ENCODE data around the gene C17orf113. TPM values are rescaled to one million over a fixed set of nuclear protein-coding genes. Genes with fewer than 3 reads are reported as not detected.

Gene C17orf113
- total RNA-seq (0.27 TPM), polyA plus RNA-seq (under 1 TPM; 0.09 to 0.46 (median 0.38) TPM)

- peak; percentile 72 to 75 for ATAC-seq (ENCODE audit: low read depth in 2 of 2)
- Mint-ChIP-seq H3K36me3 (no peaks in the 10 kb centered on the region), H3K9me3 (peaks cover 0 to 5% (median 0%) of the 10 kb centered on the region in 7 donors), H3K4me3 (peak within 1 kb of the TSS; percentile 85 to 92 (median 87)), H3K4me1 (peaks cover 0 to 11% (median 3%) of the 10 kb centered on the region in 4 donors), H3K27me3 (peaks cover 55% of the 10 kb centered on the region), H3K27ac (peak within 1 kb of the TSS in 2 of 3 donors; percentile 59 to 86)
- DNase-seq = peak; percentile 27 to 35 (median 35)
- Histone ChIP-seq H3K4me3 (ENCODE audit: low read depth, low read length) (peak within 1 kb of the TSS; percentile 13), H3K27me3 (ENCODE audit: control insufficient read depth, insufficient read depth, low read length) (peaks cover 11% of the 10 kb centered on the region), H3K4me1 (ENCODE audit: control insufficient read depth, insufficient read depth, low read length, poor library complexity, severe bottlenecking) (peaks cover 11% of the 10 kb centered on the region), H3K9me3 (ENCODE audit: control insufficient read depth in 2 of 2, low read length in 2 of 2) (no peaks in the 10 kb centered on the region), H3K36me3 (ENCODE audit: control insufficient read depth, insufficient read depth, low read length) (no peaks in the 10 kb centered on the region), H3K27ac (ENCODE audit: insufficient read depth, low read length, poor library complexity, severe bottlenecking) (no peak within 1 kb of the TSS)
These were observed at the start of gene C17orf113 for GRCh38 chr17:42050393-42051012. TSS of gene C17orf113 (minus strand) at chr17:42050601. CDS start at chr17:42043376, 7,225 bp downstream.

DNA sequence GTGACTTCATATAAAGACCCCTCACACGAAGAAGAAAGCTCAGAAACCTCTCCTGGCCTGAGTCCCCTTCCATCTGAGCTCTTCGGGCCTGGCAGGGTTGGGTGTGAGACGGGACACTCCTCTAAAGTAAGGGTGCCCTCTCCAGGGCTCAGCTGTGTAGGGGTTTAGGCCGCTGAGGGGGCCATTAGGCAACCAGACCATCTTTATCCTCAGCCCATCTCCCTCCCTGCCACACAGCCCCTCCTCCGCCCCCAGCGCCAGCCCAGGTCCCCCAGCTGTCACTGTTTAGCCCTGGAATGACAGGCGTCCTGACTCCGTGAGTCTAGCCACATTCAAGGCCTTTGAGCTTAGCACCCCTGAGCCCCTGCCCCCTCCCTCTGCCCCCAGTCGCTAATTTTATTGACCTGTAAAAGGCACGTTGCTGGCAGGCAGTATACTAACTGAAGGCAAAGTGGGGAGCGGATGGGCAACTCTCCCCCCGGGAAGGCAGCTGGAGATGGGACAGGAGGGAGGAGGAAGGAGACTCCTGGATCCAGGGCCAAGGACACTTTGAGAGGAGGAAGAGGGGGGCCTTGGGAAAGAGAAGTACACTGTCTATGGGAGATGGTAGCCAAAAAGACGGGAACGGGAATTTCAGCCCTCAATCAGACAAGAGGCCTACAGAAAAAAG, 48.5 kb upstream of the C17orf113 start:
- Mint-ChIP-seq H3K27ac (no peak overlapping the region), H3K4me3 (no peak overlapping the region), H3K9me3 (no peaks in the 10 kb centered on the region), H3K4me1 (peaks cover 0 to 12% (median under 1%) of the 10 kb centered on the region in 4 donors), H3K36me3 (peaks cover 4% of the 10 kb centered on the region), H3K27me3 (peaks cover 24% of the 10 kb centered on the region)
- peaks cover 5% of the 10 kb centered on the region for H3K27me3 ChIP-seq (ENCODE audit: control insufficient read depth, insufficient read depth, low read length)
- H3K4me3 ChIP-seq (ENCODE audit: low read depth, low read length) = no peak overlapping the region
- H3K9me3 ChIP-seq (ENCODE audit: control insufficient read depth in 2 of 2, low read length in 2 of 2) = no peaks in the 10 kb centered on the region
- no peak for ATAC-seq (ENCODE audit: low read depth in 2 of 2)
- no peak for DNase-seq
- no peak overlapping the region for H3K27ac ChIP-seq (ENCODE audit: insufficient read depth, low read length, poor library complexity, severe bottlenecking)
- H3K36me3 ChIP-seq (ENCODE audit: control insufficient read depth, insufficient read depth, low read length) = no peaks in the 10 kb centered on the region
- H3K4me1 ChIP-seq (ENCODE audit: control insufficient read depth, insufficient read depth, low read length, poor library complexity, severe bottlenecking) = peaks cover 11% of the 10 kb centered on the region

DNA sequence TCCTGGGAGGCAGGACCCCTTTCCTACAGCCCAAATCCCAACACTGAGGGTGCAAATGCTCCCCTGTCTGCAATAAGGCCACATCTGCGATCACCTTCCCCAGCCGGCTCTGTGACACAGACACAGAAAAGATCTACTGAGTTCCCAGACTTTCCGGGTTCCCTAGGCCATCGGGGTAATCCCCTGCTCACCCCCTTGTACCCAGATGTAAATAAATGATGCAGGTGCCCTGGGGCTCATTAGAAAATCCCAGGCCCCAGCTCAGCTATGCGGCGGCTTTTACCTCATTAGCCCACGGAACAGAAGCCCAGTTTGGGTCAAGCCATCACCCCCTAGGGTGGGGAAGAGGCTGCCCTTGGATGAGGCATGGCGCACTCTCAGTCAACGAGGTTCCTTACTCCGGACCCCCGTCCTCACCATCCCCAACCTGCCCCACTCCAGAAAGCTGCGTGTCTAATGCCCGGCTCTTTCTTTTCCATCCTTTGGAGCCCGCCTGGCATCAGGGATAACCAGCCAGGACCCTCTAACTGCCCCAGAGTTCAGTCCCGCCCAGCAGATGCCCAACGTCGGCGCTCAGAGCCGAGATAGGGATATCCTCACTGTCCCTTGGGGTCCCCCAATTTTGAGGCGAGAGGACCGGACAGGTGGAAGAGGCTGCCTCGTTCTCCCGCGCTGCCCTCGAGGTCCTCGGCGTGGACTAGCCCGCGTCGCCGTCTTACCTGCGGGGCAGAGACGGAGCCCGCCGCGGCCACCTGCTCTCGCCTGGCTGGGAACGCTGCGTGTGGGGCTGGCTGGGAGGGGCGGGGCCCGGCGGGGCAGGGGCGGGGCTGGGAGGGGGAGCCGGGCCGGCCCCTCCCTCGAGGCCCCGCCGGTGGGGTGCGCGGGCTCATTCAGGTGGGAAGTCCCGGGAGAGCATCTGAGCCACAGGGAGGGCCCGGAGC, 47.6 kb upstream of the C17orf113 start, which contains the start of gene ZNF385C:
ZNF385C (minus strand) TSS at position 783 of the 941 bp plus-strand sequence. CDS start 35,417 bp downstream, outside the sequence.
- Mint-ChIP-seq H3K36me3 (peaks cover 4% of the 10 kb centered on the region), H3K27ac (peak within 1 kb of the TSS in 2 of 3 donors; percentile 62 to 74), H3K27me3 (peaks cover 25% of the 10 kb centered on the region), H3K4me3 (peak within 1 kb of the TSS in 2 of 4 donors; percentile 39 to 57), H3K4me1 (peaks cover 0 to 12% (median under 1%) of the 10 kb centered on the region in 4 donors), H3K9me3 (no peaks in the 10 kb centered on the region)
- Histone ChIP-seq H3K9me3 (ENCODE audit: control insufficient read depth in 2 of 2, low read length in 2 of 2) (no peaks in the 10 kb centered on the region), H3K4me1 (ENCODE audit: control insufficient read depth, insufficient read depth, low read length, poor library complexity, severe bottlenecking) (peaks cover 11% of the 10 kb centered on the region), H3K36me3 (ENCODE audit: control insufficient read depth, insufficient read depth, low read length) (no peaks in the 10 kb centered on the region), H3K27ac (ENCODE audit: insufficient read depth, low read length, poor library complexity, severe bottlenecking) (no peak within 1 kb of the TSS), H3K27me3 (ENCODE audit: control insufficient read depth, insufficient read depth, low read length) (peaks cover 5% of the 10 kb centered on the region), H3K4me3 (ENCODE audit: low read depth, low read length) (no peak within 1 kb of the TSS)
- ATAC-seq (ENCODE audit: low read depth in 2 of 2) (peak; percentile 33 to 40), DNase-seq (peak in 2 of 3 donors; percentile 23 to 33)

- Mint-ChIP-seq H3K27ac (no peak overlapping the region), H3K36me3 (no peaks in the 10 kb centered on the region), H3K4me3 (peak overlapping the region in 2 of 4 donors; percentile 16 to 43), H3K9me3 (peaks cover 0 to 1% (median 0%) of the 10 kb centered on the region in 7 donors), H3K27me3 (peaks cover 25% of the 10 kb centered on the region), H3K4me1 (peaks cover 0 to 12% (median under 1%) of the 10 kb centered on the region in 4 donors)
- no peak overlapping the region for H3K4me3 ChIP-seq (ENCODE audit: low read depth, low read length)
- no peak for ATAC-seq (ENCODE audit: low read depth in 2 of 2)
- no peaks in the 10 kb centered on the region for H3K36me3 ChIP-seq (ENCODE audit: control insufficient read depth, insufficient read depth, low read length)
- no peaks in the 10 kb centered on the region for H3K9me3 ChIP-seq (ENCODE audit: control insufficient read depth in 2 of 2, low read length in 2 of 2)
- H3K27ac ChIP-seq (ENCODE audit: insufficient read depth, low read length, poor library complexity, severe bottlenecking) = no peak overlapping the region
- H3K27me3 ChIP-seq (ENCODE audit: control insufficient read depth, insufficient read depth, low read length) = peaks cover 5% of the 10 kb centered on the region
- DNase-seq = no peak
- peaks cover 11% of the 10 kb centered on the region for H3K4me1 ChIP-seq (ENCODE audit: control insufficient read depth, insufficient read depth, low read length, poor library complexity, severe bottlenecking)
These were observed 46.1 kb upstream of the C17orf113 start for GRCh38 chr17:42096360-42097111.

DNA sequence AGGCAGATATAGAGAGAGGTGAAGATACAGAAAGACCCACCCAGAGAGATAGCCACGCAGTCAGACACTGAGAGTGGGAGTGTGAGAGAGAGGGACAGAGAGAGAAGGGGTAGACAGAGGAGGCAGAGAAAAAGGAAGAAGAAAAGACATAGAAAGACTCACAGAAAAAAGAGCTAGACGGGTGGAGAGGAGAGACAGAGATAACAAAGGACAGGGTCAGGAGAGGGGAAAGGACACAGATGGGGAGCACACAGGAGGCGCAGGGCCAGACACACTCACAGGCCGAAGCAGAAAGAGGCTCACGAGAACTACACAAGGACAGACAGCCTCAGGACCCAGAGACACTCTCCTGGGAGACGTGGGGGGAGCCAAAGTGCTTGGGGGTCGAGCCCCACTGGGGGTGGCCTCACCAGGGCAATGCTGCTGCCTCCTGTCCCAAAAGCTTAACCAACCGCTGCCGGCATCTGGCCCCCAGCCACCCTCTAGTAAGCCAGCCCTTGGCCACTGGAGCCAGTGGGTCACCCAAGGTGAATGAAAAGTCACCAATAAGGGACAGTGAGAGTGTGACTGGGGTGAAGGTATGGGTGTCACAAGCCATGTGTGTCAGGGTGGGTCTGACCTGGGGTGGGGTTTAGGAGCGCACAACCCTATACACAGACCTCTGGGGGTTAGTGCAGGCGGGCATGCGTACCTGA, 44.1 kb upstream of the C17orf113 start:
- no peak overlapping the region for H3K4me3 Mint-ChIP-seq

DNA sequence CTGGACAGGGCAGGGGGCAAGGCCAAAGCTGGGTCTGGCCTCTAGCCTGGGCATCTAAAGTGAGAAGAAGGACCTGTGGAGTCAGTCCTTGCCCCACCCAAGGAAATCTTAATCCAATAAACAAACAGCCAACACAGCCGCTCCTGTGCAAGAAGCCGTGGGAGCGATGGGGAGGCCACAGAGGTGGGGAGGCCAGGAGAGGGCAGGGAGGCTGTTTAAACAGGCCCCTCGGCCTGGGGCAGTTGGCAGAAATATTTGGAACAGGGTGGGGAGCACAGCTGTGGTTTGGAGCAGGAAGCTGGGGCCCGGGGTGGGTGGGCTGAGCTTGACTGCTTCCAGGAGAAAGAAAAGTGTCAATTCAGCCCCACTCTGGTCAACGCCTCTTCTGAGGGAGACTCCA, 42.5 kb upstream of the C17orf113 start:
- H3K4me3 ChIP-seq (ENCODE audit: low read depth, low read length) = no peak overlapping the region
- peaks cover 4% of the 10 kb centered on the region for H3K4me1 ChIP-seq (ENCODE audit: control insufficient read depth, insufficient read depth, low read length, poor library complexity, severe bottlenecking)
- DNase-seq = no peak
- Mint-ChIP-seq H3K9me3 (peaks cover 0 to 1% (median 0%) of the 10 kb centered on the region in 7 donors), H3K4me3 (no peak overlapping the region), H3K27ac (no peak overlapping the region), H3K27me3 (peaks cover 27% of the 10 kb centered on the region), H3K36me3 (no peaks in the 10 kb centered on the region), H3K4me1 (peaks cover 0 to 6% (median under 1%) of the 10 kb centered on the region in 4 donors)
- no peak overlapping the region for H3K27ac ChIP-seq (ENCODE audit: insufficient read depth, low read length, poor library complexity, severe bottlenecking)
- H3K36me3 ChIP-seq (ENCODE audit: control insufficient read depth, insufficient read depth, low read length) = no peaks in the 10 kb centered on the region
- H3K27me3 ChIP-seq (ENCODE audit: control insufficient read depth, insufficient read depth, low read length) = peaks cover 9% of the 10 kb centered on the region
- ATAC-seq (ENCODE audit: low read depth in 2 of 2) = no peak
- H3K9me3 ChIP-seq (ENCODE audit: control insufficient read depth in 2 of 2, low read length in 2 of 2) = no peaks in the 10 kb centered on the region

More for the DNA sequence above, 44.1 kb upstream of the C17orf113 start:
- peak overlapping the region in 1 of 3 donors; percentile 20 for H3K27ac Mint-ChIP-seq
- DNase-seq (no peak), ATAC-seq (ENCODE audit: low read depth in 2 of 2) (no peak)
- H3K36me3 ChIP-seq (ENCODE audit: control insufficient read depth, insufficient read depth, low read length) = no peaks in the 10 kb centered on the region
- peaks cover 0 to 1% (median 0%) of the 10 kb centered on the region in 7 donors for H3K9me3 Mint-ChIP-seq
- H3K27me3 ChIP-seq (ENCODE audit: control insufficient read depth, insufficient read depth, low read length) = peaks cover 9% of the 10 kb centered on the region
- peaks cover 0 to 11% (median under 1%) of the 10 kb centered on the region in 4 donors for H3K4me1 Mint-ChIP-seq
- no peak overlapping the region for H3K27ac ChIP-seq (ENCODE audit: insufficient read depth, low read length, poor library complexity, severe bottlenecking)
- peaks cover 30% of the 10 kb centered on the region for H3K27me3 Mint-ChIP-seq
- H3K4me1 ChIP-seq (ENCODE audit: control insufficient read depth, insufficient read depth, low read length, poor library complexity, severe bottlenecking) = peaks cover 11% of the 10 kb centered on the region
- no peaks in the 10 kb centered on the region for H3K9me3 ChIP-seq (ENCODE audit: control insufficient read depth in 2 of 2, low read length in 2 of 2)
- H3K4me3 ChIP-seq (ENCODE audit: low read depth, low read length) = no peak overlapping the region
- H3K36me3 Mint-ChIP-seq = no peaks in the 10 kb centered on the region

Data from CD4-positive, CD25-positive, alpha-beta regulatory T cell (primary cell).